GM19035 (cell line): ENCODE measurements around the gene OARD1.

Experiments used
- ATAC-seq: cut with Tn5 transposase; IDR thresholded peaks from one replicate; pipeline ENCODE4 v1.9.1; 2021; ENCODE audit not compliant: unreplicated experiment

OARD1 gene

DNA sequence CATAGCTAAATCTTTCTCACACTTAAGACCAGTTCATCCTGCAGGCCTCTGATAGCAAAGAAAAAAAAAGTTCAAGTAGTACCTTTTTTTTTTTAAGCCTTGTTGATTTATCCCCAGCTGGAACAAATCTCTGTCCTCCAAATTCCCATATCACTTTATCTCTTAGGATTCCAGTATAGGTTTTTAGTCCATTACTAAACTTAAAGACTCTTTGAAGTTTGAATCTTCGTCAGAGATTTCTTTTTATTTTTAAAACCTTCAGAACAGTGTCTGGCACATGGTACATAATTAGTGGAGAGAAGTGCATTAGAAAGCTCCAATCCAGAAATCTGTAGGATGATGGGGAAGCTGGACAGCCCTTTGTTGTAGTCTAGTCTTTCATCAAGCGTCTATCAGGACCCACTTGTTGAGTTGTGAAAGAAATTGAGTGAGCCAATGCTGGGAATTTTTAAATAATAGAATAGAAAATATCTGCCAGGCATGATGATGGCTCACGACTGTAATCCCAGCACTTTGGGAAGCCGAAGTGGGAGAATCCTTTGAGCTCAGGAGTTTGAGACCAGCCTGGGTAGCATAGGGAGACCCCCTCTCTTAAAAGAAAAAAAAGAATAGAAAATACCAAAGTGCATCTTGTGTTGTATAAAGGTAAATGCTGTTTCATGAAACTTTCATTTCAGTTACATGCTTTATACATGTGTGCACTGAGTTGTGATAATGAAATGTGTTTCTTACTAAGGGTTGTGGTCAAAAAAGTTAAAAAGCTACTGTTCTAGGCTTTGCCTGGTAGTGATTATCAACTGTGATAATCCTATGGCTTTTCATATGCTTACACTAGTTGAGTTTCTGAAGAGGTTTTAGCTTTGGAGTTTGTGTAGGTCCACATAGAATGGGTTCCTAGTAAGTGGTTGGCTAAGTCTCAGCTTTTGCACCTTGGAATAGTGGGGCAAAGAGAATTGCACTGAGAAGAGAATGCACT lies 3.8 kb upstream of the OARD1 start:
- no peak for ATAC-seq

DNA sequence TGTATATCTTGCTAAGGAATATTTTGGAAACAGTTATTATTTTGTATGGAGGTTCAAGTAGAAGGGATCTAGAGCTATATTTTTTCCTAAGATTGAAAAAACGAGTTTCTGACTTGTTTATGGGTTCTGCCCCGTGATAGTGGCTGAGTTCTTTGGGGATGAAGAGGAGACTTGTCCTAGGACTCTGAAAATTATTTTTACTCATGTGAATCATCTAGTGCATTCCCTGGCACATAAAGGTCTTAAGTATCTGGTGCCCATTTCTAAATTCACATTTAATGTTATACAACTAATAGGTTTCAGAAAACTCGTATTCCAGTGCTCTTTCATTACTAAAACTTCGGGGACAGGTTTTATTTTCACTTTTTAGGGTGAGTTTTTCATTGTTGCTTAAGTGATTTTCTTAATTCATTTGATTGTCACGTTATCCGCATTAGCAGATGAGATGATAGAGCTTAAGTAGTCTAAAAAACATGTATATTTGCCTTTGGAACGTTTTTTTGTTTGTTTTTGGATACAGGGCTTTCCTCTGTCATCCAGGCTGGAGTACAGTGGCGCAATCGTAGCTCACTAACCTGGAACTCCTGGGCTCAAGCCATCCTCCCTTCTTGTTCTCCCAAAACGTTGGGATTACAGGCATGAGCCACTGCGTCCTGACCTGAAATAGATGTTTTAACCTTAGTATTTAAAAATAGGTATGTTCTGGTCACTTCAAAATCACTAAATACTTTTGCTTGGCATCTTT lies 2.7 kb upstream of the OARD1 start:
- ATAC-seq: no peak

DNA sequence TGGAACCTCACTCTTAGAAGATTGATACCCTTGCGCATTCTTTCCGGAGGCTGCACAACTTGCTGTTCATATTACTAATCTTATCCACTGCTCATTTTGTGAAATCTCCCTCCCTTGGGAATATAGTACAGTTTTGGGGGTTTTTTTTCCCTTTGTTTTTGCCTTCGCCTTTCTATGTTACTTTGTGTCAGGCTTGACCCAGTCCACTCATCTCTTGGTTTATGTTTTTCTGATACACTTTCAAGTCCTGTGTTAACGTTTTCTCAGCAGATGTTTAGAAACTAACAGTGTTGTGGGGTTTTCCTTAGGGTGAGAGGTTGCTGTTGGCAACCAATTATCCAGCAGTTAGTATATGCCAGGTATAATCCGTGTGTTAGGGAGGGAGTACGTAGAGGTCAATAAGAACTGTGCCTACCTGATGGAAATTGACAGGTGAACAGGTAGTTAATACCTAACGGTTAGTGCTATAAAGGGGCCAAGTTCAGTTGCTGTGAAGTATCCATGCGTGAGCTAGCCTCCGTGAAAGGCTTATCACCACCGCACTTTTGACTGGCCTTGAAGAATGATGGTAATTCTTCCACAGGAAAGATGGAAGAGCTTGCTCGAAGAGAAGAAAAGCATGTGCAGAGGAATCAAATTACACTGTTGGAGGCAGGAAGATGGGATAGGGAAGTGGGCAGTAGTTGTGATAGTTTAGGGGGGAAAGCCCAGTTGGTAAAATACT lies 2.0 kb upstream of the OARD1 start:
- ATAC-seq: no peak

DNA sequence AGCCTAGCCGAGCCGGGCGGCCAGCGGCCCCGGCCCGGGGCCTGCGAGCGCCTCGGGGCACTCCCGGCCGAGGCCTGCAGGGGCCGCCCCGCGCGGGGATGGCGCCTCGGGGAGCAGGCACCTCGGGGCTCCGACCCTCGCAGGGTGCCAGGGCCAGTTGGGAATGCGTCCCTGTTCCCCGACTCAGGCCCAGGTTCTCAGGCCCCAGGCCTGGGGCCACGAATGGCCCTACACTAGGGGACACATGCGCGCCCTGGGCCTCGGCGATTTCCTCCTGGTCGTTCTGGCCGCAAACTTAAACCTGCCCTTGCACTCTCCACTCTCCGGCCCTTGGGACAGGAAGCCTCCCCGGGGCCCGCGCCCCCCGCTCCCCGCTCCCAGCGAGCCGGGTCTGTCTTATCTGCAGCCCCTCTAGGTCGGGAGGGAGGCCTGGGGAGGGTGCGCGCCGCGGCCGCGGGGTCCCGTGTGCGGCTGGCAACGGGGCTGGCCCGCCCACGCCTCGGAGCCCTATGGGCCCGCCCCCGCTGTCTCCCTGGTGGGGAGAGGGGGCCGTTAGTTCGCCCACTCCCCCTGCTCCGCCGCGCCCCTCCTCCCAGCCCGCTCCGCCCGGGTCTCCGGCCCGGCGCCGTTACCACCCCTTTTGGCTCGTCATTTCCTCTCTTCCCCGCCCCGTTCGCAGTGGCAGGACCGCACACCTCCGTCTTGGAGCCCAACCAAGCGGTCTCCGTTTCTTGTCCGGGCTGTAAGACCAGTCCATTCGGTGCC lies 1.2 kb upstream of the OARD1 start:
- ATAC-seq: peak; percentile 33

DNA sequence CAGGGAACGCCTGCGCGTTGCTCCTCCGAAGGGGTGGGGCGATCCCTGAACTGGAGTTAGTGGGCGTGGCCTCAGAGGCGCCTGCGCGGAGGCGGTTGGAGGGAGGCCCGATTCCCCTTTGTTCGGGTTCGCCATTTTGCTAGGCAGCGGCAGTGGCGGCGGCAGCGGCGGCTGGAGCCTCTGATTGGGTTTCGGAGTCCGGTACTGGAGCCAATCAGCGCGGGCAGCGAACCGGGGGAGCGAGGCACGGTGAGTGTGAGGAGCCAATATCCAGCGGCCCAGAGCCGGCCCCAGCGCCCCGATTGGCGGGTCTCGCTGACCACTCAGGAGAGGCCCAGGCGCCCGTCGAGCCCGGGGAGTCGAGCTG lies 663 bp upstream of the OARD1 start, which contains the start of gene NFYA:
NFYA (plus strand) TSS at position 139 of the 367 bp plus-strand sequence. CDS start 6,116 bp downstream, outside the sequence.
- peak; percentile 63 for ATAC-seq

DNA sequence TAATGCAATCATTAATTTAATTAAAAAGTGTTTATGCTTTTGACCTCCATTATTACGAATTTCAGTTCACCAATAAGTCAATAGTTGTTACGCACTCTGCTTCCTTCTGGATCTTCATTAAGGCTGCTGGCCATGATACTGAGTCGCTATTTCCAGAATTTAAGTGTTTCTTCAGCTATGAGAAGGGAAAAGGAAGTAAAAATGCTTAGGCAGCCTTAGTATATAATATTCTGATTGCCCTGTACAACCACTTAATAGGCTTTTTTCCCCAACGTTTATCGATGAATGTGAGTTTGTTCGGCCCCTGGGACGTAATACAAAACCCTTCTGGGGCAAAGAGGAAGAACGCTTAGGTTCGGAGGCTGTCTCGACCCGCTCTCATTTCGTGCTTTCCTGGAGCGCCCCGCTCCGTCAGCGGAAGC lies 644 bp downstream of the OARD1 start:
- peak; percentile 21 for ATAC-seq

DNA sequence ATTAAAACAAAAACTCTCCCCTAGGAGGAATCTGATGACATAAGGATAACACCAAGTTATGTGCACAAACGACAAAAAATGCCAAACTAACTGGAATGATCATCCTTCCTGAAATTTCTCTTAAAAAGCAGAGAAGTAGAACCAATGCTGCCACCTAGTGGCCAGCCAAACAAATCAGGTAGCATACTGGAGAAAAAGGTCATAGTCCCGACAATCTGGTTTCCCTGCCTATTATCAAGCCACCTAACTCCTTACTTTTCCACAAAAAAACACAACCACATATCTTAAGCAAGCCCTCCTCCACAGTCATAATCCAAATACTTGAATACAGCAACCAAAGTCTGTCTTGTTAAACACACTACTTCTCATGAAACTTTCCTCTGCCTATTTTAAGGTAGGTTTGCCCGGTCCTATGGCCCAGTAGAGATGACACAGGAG lies 5.3 kb downstream of the OARD1 start:
- ATAC-seq: no peak

DNA sequence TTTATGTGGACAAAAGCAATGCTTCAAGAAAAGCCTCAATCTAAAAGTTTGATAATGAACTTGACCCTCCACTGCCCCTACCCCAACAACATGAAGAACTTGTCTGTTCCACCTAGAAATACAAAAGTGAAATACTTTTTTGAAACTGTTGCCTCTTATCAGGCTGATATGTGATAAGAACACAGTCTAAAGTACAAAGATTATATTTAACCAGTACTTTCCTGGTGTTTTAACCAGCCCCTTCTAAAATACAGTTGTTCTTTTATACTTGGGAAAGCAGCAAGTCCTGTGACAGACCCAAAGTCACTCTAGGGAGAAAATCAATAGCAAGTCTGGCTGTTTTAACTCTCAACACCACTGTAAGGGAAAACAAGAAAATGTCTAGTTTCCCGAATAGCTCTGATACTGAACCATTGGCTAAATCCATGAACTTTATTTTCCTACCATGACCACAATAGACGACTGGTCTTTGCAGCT lies 6.6 kb downstream of the OARD1 start:
- no peak for ATAC-seq

DNA sequence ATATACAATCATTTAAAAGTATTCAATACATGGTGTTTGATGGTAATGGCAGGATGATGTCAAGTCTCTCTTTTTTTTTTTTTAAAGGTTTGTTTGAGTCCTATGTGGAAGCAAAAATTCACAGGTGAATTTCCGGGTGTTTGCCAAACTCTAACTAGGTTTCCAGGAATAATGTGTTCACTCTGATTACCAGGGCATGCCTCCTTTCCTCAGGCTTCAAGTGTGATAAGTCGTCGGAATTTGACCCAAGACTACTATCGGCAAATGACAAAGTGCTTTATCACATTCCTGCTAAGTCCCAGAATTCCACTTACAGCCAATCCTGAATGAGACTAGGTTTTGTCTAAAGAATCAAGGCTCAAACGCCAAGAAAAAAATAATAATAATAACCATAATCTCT lies 7.3 kb downstream of the OARD1 start:
- ATAC-seq: no peak

DNA sequence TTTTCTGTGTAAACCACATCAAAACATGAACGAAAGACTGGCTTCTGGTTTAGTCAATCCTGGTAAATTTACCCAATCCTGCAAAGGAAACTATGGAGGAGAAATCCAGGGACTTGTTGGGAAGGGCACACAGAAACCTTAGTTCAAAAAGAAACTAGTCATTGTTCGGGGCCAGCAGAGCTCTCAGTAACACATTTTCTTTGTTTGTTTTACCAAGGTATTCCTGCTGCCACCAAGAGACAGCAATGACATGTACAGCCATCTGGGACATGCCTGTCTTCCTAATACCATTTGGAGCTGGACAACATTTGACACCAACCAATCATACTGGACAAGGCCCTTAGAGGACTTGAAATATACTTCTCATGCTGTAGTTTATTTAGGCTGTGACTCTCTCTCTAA lies 8.3 kb downstream of the OARD1 start:
- ATAC-seq: no peak

DNA sequence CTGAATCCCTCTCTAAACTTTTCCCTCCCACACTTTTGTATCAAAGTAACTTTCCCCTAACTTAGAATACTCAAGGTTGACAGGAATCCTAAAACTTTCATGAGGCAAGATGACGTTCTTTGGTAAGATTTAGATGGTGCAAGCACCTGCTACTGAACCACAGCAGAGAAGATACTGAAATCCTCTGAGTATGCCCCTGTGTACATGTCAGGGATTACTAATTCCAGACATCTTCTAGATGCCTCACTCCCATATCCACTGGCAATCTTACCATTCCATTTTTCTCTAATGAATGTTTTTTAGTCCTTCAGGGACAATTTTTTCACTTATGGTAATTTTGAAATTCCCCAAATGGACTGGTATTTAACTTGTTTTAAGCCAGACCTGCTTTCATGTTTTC lies 10.1 kb downstream of the OARD1 start:
- ATAC-seq: no peak

DNA sequence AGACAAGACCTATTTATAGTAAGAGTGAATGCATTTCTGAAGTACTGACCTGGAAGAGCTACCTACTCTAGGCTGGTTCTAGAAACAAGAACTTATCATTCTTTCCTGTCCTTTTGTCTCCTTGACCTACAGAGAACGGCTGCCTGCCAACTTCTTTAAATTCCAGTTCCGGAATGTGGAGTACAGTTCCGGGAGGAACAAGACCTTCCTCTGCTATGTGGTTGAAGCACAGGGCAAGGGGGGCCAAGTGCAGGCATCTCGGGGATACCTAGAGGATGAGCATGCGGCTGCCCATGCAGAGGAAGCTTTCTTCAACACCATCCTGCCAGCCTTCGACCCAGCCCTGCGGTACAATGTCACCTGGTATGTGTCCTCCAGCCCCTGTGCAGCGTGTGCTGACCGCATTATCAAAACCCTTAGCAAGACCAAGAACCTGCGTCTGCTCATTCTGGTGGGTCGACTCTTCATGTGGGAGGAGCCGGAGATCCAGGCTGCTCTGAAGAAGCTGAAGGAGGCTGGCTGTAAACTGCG lies 10.9 kb downstream of the OARD1 start:
- ATAC-seq: no peak

DNA sequence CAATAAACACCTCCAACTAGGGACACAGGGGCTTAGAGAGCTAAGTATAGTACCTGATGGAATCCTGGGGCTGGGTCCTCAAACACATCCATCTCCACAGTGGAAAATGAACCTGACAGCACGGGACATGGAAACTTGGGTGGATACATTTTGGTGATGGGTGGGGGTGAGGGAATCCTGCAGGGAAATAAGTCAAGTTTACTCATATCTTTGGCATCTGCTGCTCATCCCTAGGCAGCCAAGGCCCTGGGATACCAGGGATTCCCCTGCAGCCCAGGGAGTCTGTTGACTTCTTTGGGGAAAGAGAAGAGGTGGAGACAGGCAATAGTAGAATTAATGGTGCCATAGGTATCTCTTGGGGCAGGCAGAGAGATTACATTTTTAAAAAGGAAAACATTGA lies 12.6 kb downstream of the OARD1 start:
- ATAC-seq: no peak

DNA sequence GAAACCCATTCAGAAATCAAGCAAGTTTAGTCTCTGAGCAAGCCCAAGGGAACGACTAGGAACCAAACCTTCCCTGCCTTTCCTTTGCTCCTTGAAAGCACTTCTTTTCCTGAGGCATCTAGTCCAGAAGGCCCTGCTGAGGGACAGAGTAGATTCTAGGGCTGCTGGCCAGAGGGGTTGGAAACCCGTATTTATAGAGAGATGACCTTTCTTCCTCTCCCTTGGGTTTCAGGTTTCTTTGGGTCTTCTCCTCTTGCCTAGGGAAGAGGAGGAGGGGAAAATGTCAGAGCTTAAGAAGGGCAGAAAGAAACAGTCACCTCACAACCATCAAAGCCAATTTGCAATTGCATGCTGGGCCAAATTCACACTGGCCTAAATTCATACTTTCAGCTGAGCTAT lies 13.4 kb downstream of the OARD1 start:
- ATAC-seq: no peak

DNA sequence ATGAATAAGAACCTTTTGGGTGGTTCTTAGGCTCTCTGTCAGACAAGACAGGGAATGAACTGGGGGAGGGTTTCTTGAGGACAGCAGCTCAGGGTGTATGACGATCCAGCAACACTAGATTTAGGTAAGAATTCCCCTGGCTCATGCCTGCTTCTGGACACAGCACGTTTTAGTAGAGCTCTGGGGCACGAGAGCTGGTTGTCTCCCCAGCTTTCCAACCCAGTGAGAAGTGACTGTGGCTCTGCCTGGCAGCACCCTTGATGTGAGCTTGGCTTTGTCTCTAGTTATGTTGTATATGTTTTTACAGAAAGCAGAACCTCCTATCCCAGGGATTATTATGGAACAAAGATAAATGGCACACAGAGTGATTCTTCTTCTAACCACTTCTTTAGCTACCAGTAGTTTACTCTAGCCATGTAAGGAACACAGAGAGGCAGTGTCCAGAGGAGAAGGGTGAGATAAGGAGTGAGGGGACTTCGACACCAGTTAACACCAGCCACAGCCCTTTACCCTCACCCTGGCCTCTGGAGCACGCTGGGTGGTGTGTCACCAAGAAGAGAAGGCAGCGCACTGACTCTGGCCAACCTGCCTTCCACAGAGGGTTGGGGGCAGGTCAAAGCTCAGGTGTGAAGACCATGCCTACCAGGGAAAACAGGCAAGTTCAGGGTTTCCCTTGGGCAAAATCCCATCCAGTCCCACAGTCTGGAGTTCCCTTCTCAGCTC lies 15.2 kb downstream of the OARD1 start:
- ATAC-seq: no peak

DNA sequence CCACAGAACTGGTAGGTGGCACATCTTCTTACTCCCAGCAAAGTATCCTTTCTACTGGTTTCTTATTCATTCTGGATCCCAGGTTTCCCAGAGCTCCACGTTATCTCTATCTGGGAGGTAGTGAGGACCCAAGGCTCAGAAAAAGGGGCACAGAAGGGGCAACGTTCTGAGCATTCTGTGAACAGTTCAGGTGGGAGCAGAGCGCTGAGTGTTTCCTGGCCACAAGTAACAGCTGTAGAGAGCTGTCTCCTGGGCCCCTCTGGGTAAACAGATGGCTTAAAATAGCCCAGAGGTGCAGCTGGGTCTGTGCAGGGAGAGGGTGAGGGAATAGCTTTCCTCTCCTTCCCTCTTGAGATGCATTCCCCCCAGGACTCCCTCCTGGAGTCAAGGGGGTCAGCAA lies 17.0 kb downstream of the OARD1 start:
- no peak for ATAC-seq

DNA sequence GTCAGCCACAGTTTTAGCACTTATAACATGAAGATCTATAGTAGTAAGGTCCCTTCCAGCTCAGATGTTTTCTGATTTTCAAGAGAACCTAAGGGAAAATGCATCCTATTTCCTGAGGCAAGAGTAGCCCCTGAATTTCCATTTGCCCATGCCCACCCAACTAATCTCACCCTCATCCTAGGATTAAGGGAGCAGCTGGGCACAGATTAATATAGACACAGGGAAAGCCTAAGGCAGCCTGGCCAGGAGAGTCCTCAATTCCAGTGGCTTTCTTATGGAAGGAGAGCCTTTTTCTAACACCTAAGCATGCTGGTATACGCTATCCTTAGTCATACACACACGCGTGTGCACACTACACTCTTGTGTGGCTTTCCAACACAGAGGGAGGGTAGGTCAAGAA lies 17.6 kb downstream of the OARD1 start:
- no peak for ATAC-seq

DNA sequence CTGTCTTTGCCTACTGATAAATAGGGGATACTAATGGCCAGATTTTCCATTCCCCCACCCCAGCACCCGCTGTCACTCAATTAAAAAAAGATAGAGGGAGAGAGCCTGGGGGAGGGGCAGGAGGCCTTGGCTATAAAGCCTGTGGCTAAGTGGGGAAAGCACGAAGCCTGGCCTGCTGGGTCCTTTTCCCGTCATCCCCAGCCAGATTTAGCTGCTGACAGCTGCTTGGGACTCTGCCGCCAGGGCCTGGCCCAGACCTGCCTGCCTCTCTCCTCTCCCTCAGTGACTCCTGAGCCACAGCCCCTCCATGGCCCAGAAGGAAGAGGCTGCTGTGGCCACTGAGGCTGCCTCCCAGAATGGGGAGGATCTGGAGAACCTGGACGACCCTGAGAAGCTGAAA lies 19.1 kb downstream of the OARD1 start, which contains the start of gene APOBEC2:
APOBEC2 (plus strand) TSS at position 162 of the 400 bp plus-strand sequence; CDS start at position 308, 146 bp downstream.
- ATAC-seq: no peak

DNA sequence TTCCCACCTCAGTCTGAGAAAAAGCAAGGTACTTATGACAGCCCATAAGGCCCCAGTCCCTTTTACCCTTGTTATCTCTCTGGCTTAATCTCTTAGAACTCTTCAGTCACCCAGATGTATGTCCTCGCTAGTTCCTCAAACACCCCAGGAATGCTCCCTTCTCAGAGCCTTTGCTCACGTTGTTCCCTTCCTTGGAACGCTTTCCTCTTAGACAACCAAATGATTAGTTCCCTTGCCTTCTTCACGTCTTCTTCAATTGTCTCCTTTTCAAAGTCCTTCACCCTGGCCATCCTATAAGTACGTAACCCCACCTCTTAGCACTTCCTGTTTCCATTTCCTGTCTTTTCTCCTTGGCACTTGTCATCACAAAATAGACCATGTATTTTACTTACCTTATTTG lies 20.3 kb downstream of the OARD1 start:
- ATAC-seq: no peak
